ENCODE results near the gene NRCAM.
A peak's percentile ranks its signal among the peaks of the same experiment; 100 is the strongest.
"Not testable (repeated sequence)": the region's sequence is repeated elsewhere in the genome, so short reads cannot be mapped to it uniquely, and the experiment has no call there.

NRCAM gene

GRCh38 chr7:108270385-108271015 lies 185.7 kb downstream of the NRCAM start:
- no peak for DNase-seq

GRCh38 chr7:108268200-108268820 lies 187.9 kb downstream of the NRCAM start:
- DNase-seq: no peak

- no peak for DNase-seq
These were observed 188.6 kb downstream of the NRCAM start for GRCh38 chr7:108267615-108268014.

GRCh38 chr7:108266491-108266890 lies 189.7 kb downstream of the NRCAM start:
- DNase-seq: no peak

GRCh38 chr7:108266035-108266434 lies 190.2 kb downstream of the NRCAM start:
- DNase-seq: no peak

GRCh38 chr7:108265007-108265406 lies 191.2 kb downstream of the NRCAM start:
- DNase-seq: no peak

- DNase-seq: peak; percentile 75
These were observed 192.8 kb downstream of the NRCAM start for GRCh38 chr7:108263425-108263824.

GRCh38 chr7:108261560-108262255 lies 194.5 kb downstream of the NRCAM start:
- DNase-seq: no peak

GRCh38 chr7:108259447-108259846 lies 196.8 kb downstream of the NRCAM start:
- DNase-seq: not testable (repeated sequence)

GRCh38 chr7:108257954-108258353 lies 198.3 kb downstream of the NRCAM start:
- no peak for DNase-seq

- no peak for DNase-seq
These were observed 202.0 kb downstream of the NRCAM start for GRCh38 chr7:108254259-108254658.

- no peak for DNase-seq
These were observed 202.8 kb downstream of the NRCAM start for GRCh38 chr7:108253275-108254044.

- no peak for DNase-seq
These were observed 204.1 kb downstream of the NRCAM start for GRCh38 chr7:108252177-108252576.

- no peak for DNase-seq
These were observed 204.5 kb downstream of the NRCAM start for GRCh38 chr7:108251700-108252099.

GRCh38 chr7:108249453-108249852 lies 206.8 kb downstream of the NRCAM start:
- no peak for DNase-seq

GRCh38 chr7:108248821-108249220 lies 207.4 kb downstream of the NRCAM start:
- no peak for DNase-seq

GRCh38 chr7:108248418-108248817 lies 207.8 kb downstream of the NRCAM start:
- DNase-seq: no peak

GRCh38 chr7:108247614-108248013 lies 208.6 kb downstream of the NRCAM start:
- DNase-seq: no peak

- DNase-seq: peak; percentile 9
These were observed 209.9 kb downstream of the NRCAM start for GRCh38 chr7:108246227-108246837.

- no peak for DNase-seq
These were observed 210.6 kb downstream of the NRCAM start for GRCh38 chr7:108245523-108246226.

GRCh38 chr7:108244110-108244509 lies 212.1 kb downstream of the NRCAM start:
- DNase-seq: no peak

- peak; percentile 24 for DNase-seq
These were observed 216.6 kb downstream of the NRCAM start for GRCh38 chr7:108239501-108240225.

Measured in NCI-H774 (cell line).